Glutamatergic neuron (in vitro differentiated cells): ENCODE data around the gene TIFAB. TPM values are rescaled to one million over a fixed set of nuclear protein-coding genes. Genes with fewer than 3 reads are reported as not detected.

ENCODE experiments used
- DNase-seq: peaks from one replicate; pipeline ENCODE4 v3.0.0; 2022
- H3K27ac Mint-ChIP-seq: one replicate; pipeline ENCODE4 v1.8.0; 2020; ENCODE audit warnings: mild to moderate bottlenecking, mixed read lengths, inconsistent platforms; ENCODE audit not compliant: unreplicated experiment
- H3K27me3 Mint-ChIP-seq: one replicate; pipeline ENCODE4 v1.8.0; 2020; ENCODE audit warnings: mild to moderate bottlenecking, moderate library complexity, mixed read lengths, inconsistent platforms; ENCODE audit not compliant: unreplicated experiment
- H3K36me3 Mint-ChIP-seq: one replicate; pipeline ENCODE4 v1.8.0; 2020; ENCODE audit warnings: mild to moderate bottlenecking, mixed read lengths, inconsistent platforms; ENCODE audit not compliant: unreplicated experiment
- H3K4me1 Mint-ChIP-seq: one replicate; pipeline ENCODE4 v1.8.0; 2020; ENCODE audit warnings: mild to moderate bottlenecking, low read depth, mixed read lengths, inconsistent platforms; ENCODE audit not compliant: unreplicated experiment
- H3K4me3 Mint-ChIP-seq: one replicate; pipeline ENCODE4 v1.8.0; 2020; ENCODE audit warnings: mild to moderate bottlenecking, mixed read lengths, inconsistent platforms; ENCODE audit not compliant: unreplicated experiment
- H3K9me3 Mint-ChIP-seq: one replicate; pipeline ENCODE4 v1.8.0; 2020; ENCODE audit warnings: mild to moderate bottlenecking, moderate library complexity, mixed read lengths, inconsistent platforms; ENCODE audit not compliant: unreplicated experiment
- total RNA-seq: library from RNA; stranded (reverse); fragmentation: NEBNext Ultra II Directional; extraction: Animal tissue kit (Norgen Biotek cat#: 25700); gene quantifications from one replicate; pipeline ENCODE4 v1.2.1, GENCODE V29; 2021; ENCODE audit not compliant: unreplicated experiment
- TF ChIP-seq, protein P1 (sequence below): fragments of 200-600 bp; sonication (generic); IDR thresholded peaks from one replicate; pipeline ENCODE4 v1.5.0; 2021; ENCODE audit not compliant: partially characterized antibody, unreplicated experiment

TIFAB gene
- total RNA-seq, 1 donor from 2014 or later, result not detected

DNA sequence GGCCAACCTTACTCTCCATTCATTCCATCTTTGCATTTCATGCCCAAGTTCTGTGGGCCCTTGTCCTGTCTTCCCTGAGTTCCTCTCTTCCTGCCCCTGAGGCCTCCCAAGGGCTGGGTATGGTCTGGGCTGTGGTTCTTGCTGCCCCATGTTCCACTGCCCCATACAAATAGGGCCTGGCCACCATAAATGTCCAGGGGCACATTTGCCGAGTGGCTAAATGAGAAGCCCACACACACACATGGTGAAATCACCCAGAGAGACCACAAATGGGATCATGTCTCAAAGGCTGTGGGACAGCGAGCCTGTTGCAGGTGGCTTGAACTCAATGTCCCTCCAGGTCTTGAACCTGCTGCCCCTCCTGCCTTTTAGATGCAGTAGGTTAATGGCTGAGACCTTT is 1.2 kb downstream of the TIFAB start:
- peaks cover 5% of the 10 kb centered on the region for H3K27me3 Mint-ChIP-seq
- H3K9me3 Mint-ChIP-seq, result peaks cover 5% of the 10 kb centered on the region
- peaks cover 8% of the 10 kb centered on the region for H3K4me1 Mint-ChIP-seq
- DNase-seq, result no peak
- H3K36me3 Mint-ChIP-seq, result peaks cover 4% of the 10 kb centered on the region
- no peak overlapping the region for H3K27ac Mint-ChIP-seq
- TF ChIP-seq, protein P1, sequence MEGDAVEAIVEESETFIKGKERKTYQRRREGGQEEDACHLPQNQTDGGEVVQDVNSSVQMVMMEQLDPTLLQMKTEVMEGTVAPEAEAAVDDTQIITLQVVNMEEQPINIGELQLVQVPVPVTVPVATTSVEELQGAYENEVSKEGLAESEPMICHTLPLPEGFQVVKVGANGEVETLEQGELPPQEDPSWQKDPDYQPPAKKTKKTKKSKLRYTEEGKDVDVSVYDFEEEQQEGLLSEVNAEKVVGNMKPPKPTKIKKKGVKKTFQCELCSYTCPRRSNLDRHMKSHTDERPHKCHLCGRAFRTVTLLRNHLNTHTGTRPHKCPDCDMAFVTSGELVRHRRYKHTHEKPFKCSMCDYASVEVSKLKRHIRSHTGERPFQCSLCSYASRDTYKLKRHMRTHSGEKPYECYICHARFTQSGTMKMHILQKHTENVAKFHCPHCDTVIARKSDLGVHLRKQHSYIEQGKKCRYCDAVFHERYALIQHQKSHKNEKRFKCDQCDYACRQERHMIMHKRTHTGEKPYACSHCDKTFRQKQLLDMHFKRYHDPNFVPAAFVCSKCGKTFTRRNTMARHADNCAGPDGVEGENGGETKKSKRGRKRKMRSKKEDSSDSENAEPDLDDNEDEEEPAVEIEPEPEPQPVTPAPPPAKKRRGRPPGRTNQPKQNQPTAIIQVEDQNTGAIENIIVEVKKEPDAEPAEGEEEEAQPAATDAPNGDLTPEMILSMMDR, result no peak
- H3K4me3 Mint-ChIP-seq, result no peak overlapping the region

- DNase-seq, result no peak
- H3K4me3 Mint-ChIP-seq, result no peak overlapping the region
- peaks cover 5% of the 10 kb centered on the region for H3K27me3 Mint-ChIP-seq
- H3K36me3 Mint-ChIP-seq, result peaks cover 4% of the 10 kb centered on the region
- peaks cover 5% of the 10 kb centered on the region for H3K9me3 Mint-ChIP-seq
- peaks cover 13% of the 10 kb centered on the region for H3K4me1 Mint-ChIP-seq
- TF ChIP-seq, protein P1, result no peak
- H3K27ac Mint-ChIP-seq, result no peak overlapping the region
These were observed 1.8 kb downstream of the TIFAB start for GRCh38 chr5:135450336-135450735.

DNA sequence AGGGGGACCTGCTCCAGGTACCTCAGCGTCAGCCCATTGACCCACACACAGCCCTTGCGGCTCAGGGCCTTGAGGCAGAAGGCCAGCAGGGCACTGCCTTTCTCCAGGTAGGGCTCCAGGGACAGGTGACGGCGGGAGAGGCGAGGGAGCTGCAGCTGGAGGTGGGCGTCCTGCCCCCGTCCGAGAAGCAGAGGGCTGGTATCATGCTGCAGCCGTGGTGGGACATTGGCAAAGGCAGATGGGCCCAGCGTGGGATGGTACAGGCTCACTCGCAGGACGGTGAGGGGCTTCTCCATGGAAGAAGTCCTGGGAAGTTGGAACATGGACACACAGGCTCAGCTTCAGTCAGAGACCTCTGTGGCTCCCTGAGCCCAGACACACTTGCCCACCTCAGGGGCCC is 2.5 kb downstream of the TIFAB start:
- Mint-ChIP-seq H3K27me3 (peaks cover 3% of the 10 kb centered on the region), H3K4me1 (peaks cover 13% of the 10 kb centered on the region), H3K27ac (no peak overlapping the region), H3K9me3 (peaks cover 4% of the 10 kb centered on the region), H3K4me3 (no peak overlapping the region), H3K36me3 (peaks cover 2% of the 10 kb centered on the region)
- TF ChIP-seq, protein P1, result no peak
- DNase-seq, result no peak

GRCh38 chr5:135448791-135449507 is 3.2 kb downstream of the TIFAB start:
- Mint-ChIP-seq H3K27me3 (peaks cover 2% of the 10 kb centered on the region), H3K9me3 (peaks cover 3% of the 10 kb centered on the region), H3K4me1 (peaks cover 17% of the 10 kb centered on the region), H3K4me3 (no peak overlapping the region), H3K36me3 (no peaks in the 10 kb centered on the region), H3K27ac (no peak overlapping the region)
- TF ChIP-seq, protein P1, result no peak
- no peak for DNase-seq

DNA sequence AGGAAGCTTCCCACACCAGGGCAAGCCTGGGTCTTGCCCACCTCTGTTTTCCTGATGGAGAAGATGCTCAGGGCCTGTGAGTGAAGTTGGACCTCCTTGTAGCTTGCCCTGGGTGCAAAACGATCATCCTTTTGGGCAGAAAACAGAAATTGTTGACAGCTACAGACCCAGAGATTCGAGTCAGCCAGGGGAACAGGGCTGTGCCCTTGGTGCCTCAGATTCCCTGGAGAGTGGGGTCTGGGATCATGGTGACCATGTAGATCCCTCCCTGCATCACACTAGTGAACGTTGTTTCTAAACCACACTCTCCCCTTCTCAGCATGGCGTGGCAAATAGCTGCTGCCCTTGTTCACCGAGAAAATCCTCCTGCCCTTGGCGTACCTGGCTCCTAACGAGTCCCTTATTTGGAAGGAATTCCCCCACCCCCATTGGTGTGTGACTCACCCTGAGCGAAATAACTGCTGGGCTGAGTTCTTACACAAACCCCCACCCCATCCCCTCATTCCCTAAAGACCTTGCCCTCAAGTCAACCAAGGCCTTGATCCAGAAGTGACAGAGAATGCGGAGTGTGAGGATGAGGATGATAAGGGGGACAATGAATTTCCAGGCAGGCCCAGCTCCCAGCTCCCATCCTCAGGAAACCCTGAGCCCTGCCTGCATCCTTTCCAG is 3.9 kb downstream of the TIFAB start:
- Mint-ChIP-seq H3K27me3 (peaks cover 2% of the 10 kb centered on the region), H3K36me3 (no peaks in the 10 kb centered on the region), H3K9me3 (peaks cover 3% of the 10 kb centered on the region), H3K27ac (no peak overlapping the region), H3K4me1 (peaks cover 19% of the 10 kb centered on the region), H3K4me3 (no peak overlapping the region)
- DNase-seq, result no peak
- TF ChIP-seq, protein P1, result no peak
